Cardiac muscle cell (in vitro differentiated cells and primary cell): ENCODE results near the gene CLEC4M. TPM values are rescaled to one million over a fixed set of nuclear protein-coding genes. Genes with fewer than 3 reads are reported as not detected.

ENCODE experiments used
- DNase-seq, 2 donors: peaks; one replicate each; pipeline versions ENCODE4 v3.0.0 to v3.0.0-alpha.2; 2010 to 2017; ENCODE audit warnings: low read depth in 1 of 2, low spot score in 1 of 2
- H3K27ac ChIP-seq: fragments of 200-600 bp; sonication (generic); 2 replicates; pipeline ENCODE4 v1.5.1; 2016
- H3K27me3 ChIP-seq: fragments of 200-600 bp; sonication (generic); 2 replicates; pipeline ENCODE4 v1.6.0; 2016; ENCODE audit warnings: control low read depth
- H3K36me3 ChIP-seq: fragments of 200-600 bp; sonication (generic); 2 replicates; pipeline ENCODE4 v1.5.1; 2016; ENCODE audit warnings: control low read depth
- H3K4me1 ChIP-seq: fragments of 200-600 bp; sonication (generic); 2 replicates; pipeline ENCODE4 v1.8.1; 2017; ENCODE audit warnings: low read depth, mild to moderate bottlenecking, mixed run types
- H3K4me3 ChIP-seq: fragments of 200-600 bp; sonication (generic); 2 replicates; pipeline ENCODE4 v1.5.1; 2016; ENCODE audit warnings: mild to moderate bottlenecking
- H3K9me3 ChIP-seq: fragments of 200-600 bp; sonication (generic); 2 replicates; pipeline ENCODE4 v1.5.1; 2017; ENCODE audit warnings: low read depth, mild to moderate bottlenecking, control low read depth
- CTCF ChIP-seq: IDR thresholded peaks from 2 replicates; pipeline ENCODE4 v1.5.1; 2012; ENCODE audit warnings: low read depth, mild to moderate bottlenecking, low read length
- polyA plus RNA-seq: library from polyadenylated mRNA; unstranded; fragments of >200 nt; fragmentation: Nextera tagmentation; extraction: Ambion mirVana; gene quantifications from 2 replicates; pipeline ENCODE4 v1.2.1, GENCODE V29; 2016
- total RNA-seq: library from RNA; depleted of rRNA; stranded (reverse); fragments of >200 nt; gene quantifications from 2 replicates; pipeline ENCODE4 v1.2.3, GENCODE V29; 2016

Gene CLEC4M
- total and polyA plus RNA-seq, 2 experiments from 2014 or later = 0.48 to 0.54 TPM

GRCh38 chr19:7766535-7766934 is 3.5 kb downstream of the CLEC4M start:
- Histone ChIP-seq H3K9me3 (no peaks in the 10 kb centered on the region), H3K27me3 (peaks cover 4% of the 10 kb centered on the region), H3K4me1 (no peaks in the 10 kb centered on the region), H3K4me3 (no peak overlapping the region), H3K27ac (no peak overlapping the region), H3K36me3 (no peaks in the 10 kb centered on the region)
- no peak for TF ChIP-seq CTCF
- DNase-seq = no peak

DNA sequence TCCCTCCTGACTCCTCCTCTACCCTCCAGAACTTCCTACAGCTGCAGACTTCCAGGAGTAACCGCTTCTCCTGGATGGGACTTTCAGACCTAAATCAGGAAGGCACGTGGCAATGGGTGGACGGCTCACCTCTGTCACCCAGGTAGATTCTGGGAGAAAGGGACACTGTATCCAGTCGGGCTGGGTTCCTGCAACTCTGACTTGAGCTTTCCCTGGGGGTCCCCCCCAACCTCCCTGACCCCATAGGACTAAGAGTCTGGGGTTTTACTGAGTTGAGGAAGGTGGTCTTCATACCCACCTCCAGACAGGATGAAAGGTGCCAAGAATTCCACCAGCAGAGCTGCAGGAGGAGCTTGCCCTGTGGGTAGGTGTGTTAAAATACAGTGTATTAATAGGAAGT is 4.4 kb downstream of the CLEC4M start:
- H3K36me3 ChIP-seq = no peaks in the 10 kb centered on the region
- H3K27ac ChIP-seq = no peak overlapping the region
- H3K27me3 ChIP-seq = peaks cover 4% of the 10 kb centered on the region
- H3K4me1 ChIP-seq = no peaks in the 10 kb centered on the region
- no peak for TF ChIP-seq CTCF
- no peak overlapping the region for H3K4me3 ChIP-seq
- no peak for DNase-seq
- H3K9me3 ChIP-seq = no peaks in the 10 kb centered on the region

- Histone ChIP-seq H3K27me3 (peaks cover 4% of the 10 kb centered on the region), H3K4me3 (no peak overlapping the region), H3K27ac (no peak overlapping the region), H3K4me1 (no peaks in the 10 kb centered on the region), H3K9me3 (no peaks in the 10 kb centered on the region), H3K36me3 (no peaks in the 10 kb centered on the region)
- TF ChIP-seq CTCF = no peak
- DNase-seq = no peak
Measured at GRCh38 chr19:7769171-7769570, 6.1 kb downstream of the CLEC4M start.

DNA sequence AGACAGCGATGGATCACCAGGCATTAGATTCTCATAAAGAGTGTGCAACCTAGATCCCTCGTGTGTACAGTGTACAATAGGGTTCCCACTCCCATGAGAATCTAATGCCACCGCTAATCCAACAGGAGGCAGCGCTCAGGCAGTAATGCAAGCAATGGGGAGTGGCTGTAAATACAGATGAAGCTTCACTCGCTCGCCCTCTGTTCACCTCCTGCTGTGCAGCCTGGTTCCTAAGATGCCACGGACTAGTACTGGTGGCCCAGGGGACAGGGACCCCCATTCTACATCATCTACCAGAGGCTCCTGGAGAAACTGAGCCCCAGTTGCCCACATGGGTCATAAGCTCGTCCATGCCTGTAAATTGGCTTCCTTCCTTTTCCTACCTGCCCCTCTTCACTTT is 8.0 kb downstream of the CLEC4M start:
- H3K9me3 ChIP-seq = no peaks in the 10 kb centered on the region
- TF ChIP-seq CTCF = no peak
- H3K36me3 ChIP-seq = no peaks in the 10 kb centered on the region
- no peaks in the 10 kb centered on the region for H3K4me1 ChIP-seq
- H3K4me3 ChIP-seq = no peak overlapping the region
- H3K27me3 ChIP-seq = peaks cover 4% of the 10 kb centered on the region
- no peak for DNase-seq
- no peak overlapping the region for H3K27ac ChIP-seq

DNA sequence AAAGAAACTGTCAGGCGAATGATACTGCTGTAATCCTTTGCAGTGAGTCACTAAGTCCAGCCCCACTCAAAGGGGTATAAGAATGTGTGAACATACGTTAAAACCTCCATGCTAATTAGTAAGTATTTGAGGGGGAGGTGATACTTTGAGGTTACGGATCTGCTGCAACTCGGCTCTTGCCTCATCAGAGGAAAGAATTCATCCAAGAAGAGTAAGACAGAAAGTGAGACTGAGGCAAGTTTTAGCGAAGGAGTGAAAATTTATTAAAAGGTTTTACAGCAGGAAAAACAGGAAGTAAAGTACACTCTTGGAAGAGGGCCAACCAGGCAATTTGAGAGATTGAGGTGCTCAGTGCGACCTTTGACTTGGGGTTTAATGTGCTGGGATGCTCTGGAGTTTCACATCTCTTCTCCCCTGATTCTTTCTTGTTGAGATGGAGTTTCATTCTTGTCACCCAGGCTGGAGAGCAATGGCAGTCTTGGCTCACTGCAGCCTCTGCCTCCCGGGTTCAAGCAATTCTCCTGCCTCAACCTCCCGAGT is 9.8 kb downstream of the CLEC4M start:
- no peaks in the 10 kb centered on the region for H3K36me3 ChIP-seq
- H3K27ac ChIP-seq = no peak overlapping the region
- no peaks in the 10 kb centered on the region for H3K27me3 ChIP-seq
- no peak overlapping the region for H3K4me3 ChIP-seq
- H3K4me1 ChIP-seq = no peaks in the 10 kb centered on the region
- no peaks in the 10 kb centered on the region for H3K9me3 ChIP-seq
- no peak for TF ChIP-seq CTCF
- peak in 1 of 2 donors; percentile 80 for DNase-seq

GRCh38 chr19:7773841-7774240 is 10.8 kb downstream of the CLEC4M start:
- Histone ChIP-seq H3K27me3 (no peaks in the 10 kb centered on the region), H3K27ac (no peak overlapping the region), H3K9me3 (no peaks in the 10 kb centered on the region), H3K4me3 (no peak overlapping the region), H3K4me1 (no peaks in the 10 kb centered on the region), H3K36me3 (no peaks in the 10 kb centered on the region)
- DNase-seq = no peak
- no peak for TF ChIP-seq CTCF
